ENCODE results near the gene RASSF7. TPM values are rescaled to one million over a fixed set of nuclear protein-coding genes. Genes with fewer than 3 reads are reported as not detected.
A peak's percentile ranks its signal among the peaks of the same experiment; 100 is the strongest.
"Not testable (repeated sequence)": the region's sequence is repeated elsewhere in the genome, so short reads cannot be mapped to it uniquely, and the experiment has no call there.

Gene RASSF7
- total RNA-seq, 1 donor from 2014 or later, result 3.5 TPM

- TF ChIP-seq CTCF (IDR thresholded peaks at IDR 0.05), result no peak
- Histone ChIP-seq H3K36me3 (no peaks in the 10 kb centered on the region), H3K4me1 (peaks cover 4 to 11% of the 10 kb centered on the region in 2 donors), H3K9me3 (no peaks in the 10 kb centered on the region), H3K27ac (peak overlapping the region; percentile 70 to 89), H3K4me3 (peak overlapping the region; percentile 72 to 76), H3K27me3 (no peaks in the 10 kb centered on the region)
- intact Hi-C loops (cut with DNase I), result loop anchor here (2.0 kb wide), 2 partner anchors 35 to 177 kb away; partner anchors contain the start of genes HRAS and TALDO1
- no peak for DNase-seq (ENCODE audit: low spot score in 2 of 2)
Measured at GRCh38 chr11:569158-569885, 8.6 kb downstream of the RASSF7 start.

- no peak for TF ChIP-seq CTCF (IDR thresholded peaks at IDR 0.05)
Measured at GRCh38 chr11:571802-572185, 11.0 kb downstream of the RASSF7 start.

GRCh38 chr11:573146-573759 lies 12.5 kb downstream of the RASSF7 start:
- H3K27me3 ChIP-seq, result no peaks in the 10 kb centered on the region
- H3K9me3 ChIP-seq, result no peaks in the 10 kb centered on the region
- H3K4me3 ChIP-seq, result no peak overlapping the region
- intact Hi-C loops (cut with DNase I), result no loop called here
- DNase-seq (ENCODE audit: low spot score in 2 of 2), result no peak
- peaks cover 15 to 29% of the 10 kb centered on the region in 2 donors for H3K4me1 ChIP-seq
- peak overlapping the region in 1 of 2 donors; percentile 14 for H3K27ac ChIP-seq
- no peak for TF ChIP-seq CTCF (IDR thresholded peaks at IDR 0.05)
- no peaks in the 10 kb centered on the region for H3K36me3 ChIP-seq

More at GRCh38 chr11:571802-572185, 11.0 kb downstream of the RASSF7 start:
- Histone ChIP-seq H3K4me3 (no peak overlapping the region), H3K36me3 (no peaks in the 10 kb centered on the region), H3K9me3 (no peaks in the 10 kb centered on the region), H3K4me1 (peaks cover 7 to 21% of the 10 kb centered on the region in 2 donors), H3K27me3 (no peaks in the 10 kb centered on the region), H3K27ac (no peak overlapping the region)
- intact Hi-C loops (cut with DNase I), result no loop called here
- no peak for DNase-seq (ENCODE audit: low spot score in 2 of 2)

- H3K36me3 ChIP-seq; DNase-seq (ENCODE audit: low spot score in 2 of 2); H3K27ac ChIP-seq; H3K27me3 ChIP-seq; intact Hi-C loops (cut with DNase I); H3K9me3 ChIP-seq; H3K4me3 ChIP-seq: not testable (repeated sequence)
- H3K4me1 ChIP-seq, result peaks cover 13 to 37% of the 10 kb centered on the region in 2 donors
Measured at GRCh38 chr11:574031-574570, 13.3 kb downstream of the RASSF7 start.

GRCh38 chr11:574632-575312 lies 14.0 kb downstream of the RASSF7 start:
- Histone ChIP-seq H3K9me3 (no peaks in the 10 kb centered on the region), H3K27ac (no peak overlapping the region), H3K27me3 (no peaks in the 10 kb centered on the region), H3K36me3 (no peaks in the 10 kb centered on the region), H3K4me1 (peaks cover 11 to 36% of the 10 kb centered on the region in 2 donors), H3K4me3 (peak overlapping the region; percentile 66 to 91)
- DNase-seq (ENCODE audit: low spot score in 2 of 2), result no peak
- intact Hi-C loops (cut with DNase I), result loop anchor here (1.0 to 5.0 kb wide), 2 partner anchors 13 to 337 kb away; partner anchors contain the start of genes PSMD13 and SIRT3
- TF ChIP-seq CTCF (IDR thresholded peaks at IDR 0.05), result no peak

Measured in ascending aorta (tissue), 2 donors.